DOHH2 (cell line): Measurements from ENCODE around the gene PHF10.

Experiments used
- EZH2phosphoT487 ChIP-seq: fragments of 200-600 bp; sonication (generic); IDR thresholded peaks from 2 replicates; pipeline ENCODE4 v1.6.1; 2017; ENCODE audit warnings: borderline replicate concordance, mild to moderate bottlenecking, antibody characterized with exemption, low read length, moderate library complexity, mixed read lengths
- TF ChIP-seq, protein P1 (sequence below): fragments of 200-600 bp; sonication (generic); IDR thresholded peaks from one replicate; pipeline ENCODE4 v1.5.1; 2014; ENCODE audit warnings: antibody characterized with exemption, mild to moderate bottlenecking, low read depth, low read length; ENCODE audit not compliant: poor library complexity, severe bottlenecking

DNA sequence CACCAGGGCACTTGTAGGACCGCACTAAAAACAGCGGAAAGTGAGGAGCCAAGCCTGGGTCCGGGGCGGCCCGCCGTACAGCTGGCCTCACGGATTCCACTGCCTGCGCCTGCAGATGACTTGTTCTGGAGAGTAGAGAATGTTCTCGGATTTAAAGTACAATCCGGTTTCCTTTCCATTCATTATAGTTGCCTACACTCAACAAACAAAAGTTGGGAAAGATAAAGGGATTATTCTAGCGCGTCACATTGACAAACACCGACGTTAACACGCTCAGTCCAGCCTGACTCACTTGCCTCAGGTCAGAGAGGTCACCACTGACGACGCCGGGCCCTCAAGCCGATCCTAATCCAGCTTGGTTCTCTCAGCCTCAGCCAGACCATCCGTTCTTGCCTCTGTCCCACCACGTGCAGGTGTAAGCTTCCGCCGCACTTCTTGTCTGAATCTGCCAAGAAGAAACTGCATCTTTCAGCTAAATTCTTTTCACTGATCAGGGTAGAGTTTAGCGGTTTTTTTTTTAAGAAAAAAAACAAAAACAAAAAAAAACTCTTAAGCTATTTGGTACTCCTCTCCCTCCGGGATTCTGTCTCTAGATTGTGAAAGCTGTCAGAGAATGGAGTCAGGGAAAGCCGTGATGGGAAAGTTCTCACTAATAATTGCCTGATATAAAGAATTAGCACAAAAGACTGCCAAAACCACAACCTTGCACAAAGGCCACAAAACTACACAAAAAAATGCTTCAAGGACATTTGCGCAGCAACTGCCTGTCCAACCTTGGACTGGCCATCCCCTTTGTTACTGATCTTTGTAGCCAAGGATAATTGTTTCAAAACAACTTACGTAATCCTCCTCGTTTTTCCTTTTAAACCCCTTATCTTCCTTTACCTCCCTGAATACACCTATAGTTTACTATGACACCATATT lies 1.1 kb upstream of the PHF10 start:
- TF ChIP-seq, protein P1, sequence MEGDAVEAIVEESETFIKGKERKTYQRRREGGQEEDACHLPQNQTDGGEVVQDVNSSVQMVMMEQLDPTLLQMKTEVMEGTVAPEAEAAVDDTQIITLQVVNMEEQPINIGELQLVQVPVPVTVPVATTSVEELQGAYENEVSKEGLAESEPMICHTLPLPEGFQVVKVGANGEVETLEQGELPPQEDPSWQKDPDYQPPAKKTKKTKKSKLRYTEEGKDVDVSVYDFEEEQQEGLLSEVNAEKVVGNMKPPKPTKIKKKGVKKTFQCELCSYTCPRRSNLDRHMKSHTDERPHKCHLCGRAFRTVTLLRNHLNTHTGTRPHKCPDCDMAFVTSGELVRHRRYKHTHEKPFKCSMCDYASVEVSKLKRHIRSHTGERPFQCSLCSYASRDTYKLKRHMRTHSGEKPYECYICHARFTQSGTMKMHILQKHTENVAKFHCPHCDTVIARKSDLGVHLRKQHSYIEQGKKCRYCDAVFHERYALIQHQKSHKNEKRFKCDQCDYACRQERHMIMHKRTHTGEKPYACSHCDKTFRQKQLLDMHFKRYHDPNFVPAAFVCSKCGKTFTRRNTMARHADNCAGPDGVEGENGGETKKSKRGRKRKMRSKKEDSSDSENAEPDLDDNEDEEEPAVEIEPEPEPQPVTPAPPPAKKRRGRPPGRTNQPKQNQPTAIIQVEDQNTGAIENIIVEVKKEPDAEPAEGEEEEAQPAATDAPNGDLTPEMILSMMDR: no peak
- no peak for TF ChIP-seq EZH2phosphoT487
